Stomach (tissue), 9 donors: ENCODE results near the gene CCDC134. TPM values are rescaled to one million over a fixed set of nuclear protein-coding genes. Genes with fewer than 3 reads are reported as not detected.

Source experiments
- DNase-seq, 2 donors: peaks; one replicate each; pipeline versions ENCODE4 v3.0.0 to v3.0.0-alpha.2; 2013 to 2019
- H3K27ac ChIP-seq, 5 donors: fragments of 200-600 bp in 4 of 5; sonication (generic) in 4 of 5; one replicate each; pipeline ENCODE4 v1.5.1; 2013 to 2019; ENCODE audit warnings: mild to moderate bottlenecking in 1 of 5, moderate library complexity in 1 of 5
- H3K27me3 ChIP-seq, 3 donors: fragments of 200-600 bp; sonication (generic); one replicate each; pipeline ENCODE4 v1.5.1; 2017 to 2019; ENCODE audit warnings: mixed run types in 1 of 3
- H3K36me3 ChIP-seq, 4 donors: fragments of 200-600 bp; sonication (generic); 1 replicate in 3 of 4; 2 replicates in 1 of 4; pipeline ENCODE4 v1.5.1; 2016 to 2019
- H3K4me1 ChIP-seq, 4 donors: fragments of 200-600 bp; sonication (generic); one replicate each; pipeline ENCODE4 v1.5.1; 2016 to 2019
- H3K4me3 ChIP-seq, 4 donors: fragments of 200-600 bp; sonication (generic) in 3 of 4; one replicate each; pipeline ENCODE4 v1.5.1; 2016 to 2019; ENCODE audit warnings: mild to moderate bottlenecking in 1 of 4
- H3K9me3 ChIP-seq, 4 donors: fragments of 200-600 bp; sonication (generic); one replicate each; pipeline ENCODE4 v1.5.1; 2016 to 2019
- EP300 ChIP-seq: sonication (generic); formaldehyde crosslinking; IDR thresholded peaks from one replicate; pipeline ENCODE4 v1.6.1; 2017; ENCODE audit warnings: antibody characterized with exemption
- POLR2A ChIP-seq, 4 donors: fragments of 450-650 bp; IDR thresholded peaks; one replicate each; pipeline ENCODE4 v1.6.1; 2016; ENCODE audit warnings: antibody characterized with exemption in 4 of 4, control low read depth in 2 of 4, mild to moderate bottlenecking in 1 of 4, moderate library complexity in 1 of 4
- POLR2AphosphoS5 ChIP-seq, 3 donors: sonication (generic); formaldehyde crosslinking; IDR thresholded peaks; one replicate each; pipeline ENCODE4 v1.6.1; 2016; ENCODE audit warnings: antibody characterized with exemption in 3 of 3
- WGBS, 5 donors: extraction: QIAGEN DNeasy Blood & Tissue Kit in 3 of 5; methylation state at CpG; one replicate each; pipeline versions ENCODE4 v1.1.5 to v1.1.7; 2013 to 2018; 5-methylcytosine and 5-hydroxymethylcytosine counted together
- intact Hi-C: fragments of 100-400 bp; cut with DNase I; formaldehyde crosslinking; loops from one replicate; pipeline ENCODE4 v1.15.1; 2023; ENCODE audit warnings: low total_unique reads
- polyA plus RNA-seq, 3 donors: library from polyadenylated mRNA; stranded (reverse); fragments of 200-250 nt; gene quantifications; one replicate each; pipeline ENCODE4 v1.2.3, GENCODE V29; 2013
- total RNA-seq, 5 donors: library from RNA; depleted of rRNA; stranded (reverse); fragments of >200 nt; gene quantifications; one replicate each; pipeline versions ENCODE4 v1.1.0 to v1.2.3, GENCODE V29; 2014 to 2016
- TF ChIP-seq, protein P1 (sequence below), 7 experiments: fragments of 450-650 bp in 4 of 7; fragments of 200-600 bp in 3 of 7; sonication (generic) in 3 of 7; IDR thresholded peaks; one replicate each; pipeline ENCODE4 v1.5.1; 2016 to 2019; ENCODE audit warnings: antibody characterized with exemption in 7 of 7, control low read depth in 2 of 7, mild to moderate bottlenecking in 1 of 7
- donor health status: healthy with polysubstance abuse.
- donor health status: Bipolar disorder and iron deficiency.
- donor health status: healthy.

Gene CCDC134
- total and polyA plus RNA-seq, 8 donors: 1.6 to 16.5 (median 7.4) TPM; not detected in 2

DNA sequence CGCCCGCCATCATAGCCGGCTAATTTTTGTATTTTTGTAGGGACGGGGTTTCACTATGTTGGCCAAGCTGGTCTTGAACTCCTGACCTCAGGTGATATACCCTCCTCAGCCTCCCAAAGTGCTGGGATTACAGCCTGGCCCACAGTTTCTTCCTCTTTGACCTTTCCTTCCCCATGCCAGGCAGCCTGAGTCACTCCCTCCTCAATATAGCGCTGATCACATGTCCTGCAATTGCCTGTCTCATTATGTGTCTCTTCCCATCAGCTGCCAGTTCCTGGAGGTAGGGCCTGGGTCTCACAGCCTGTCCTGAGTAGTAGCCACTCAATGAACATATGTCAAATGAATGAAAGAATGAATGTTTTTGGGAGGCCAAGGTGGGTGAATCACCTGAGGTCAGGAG lies 43.0 kb upstream of the CCDC134 start:
- intact Hi-C loops: loop anchor here (10.0 kb wide), 1 partner anchor 177 kb away; no protein-coding TSS in a partner anchor
- no peaks in the 10 kb centered on the region for H3K27me3 ChIP-seq

DNA sequence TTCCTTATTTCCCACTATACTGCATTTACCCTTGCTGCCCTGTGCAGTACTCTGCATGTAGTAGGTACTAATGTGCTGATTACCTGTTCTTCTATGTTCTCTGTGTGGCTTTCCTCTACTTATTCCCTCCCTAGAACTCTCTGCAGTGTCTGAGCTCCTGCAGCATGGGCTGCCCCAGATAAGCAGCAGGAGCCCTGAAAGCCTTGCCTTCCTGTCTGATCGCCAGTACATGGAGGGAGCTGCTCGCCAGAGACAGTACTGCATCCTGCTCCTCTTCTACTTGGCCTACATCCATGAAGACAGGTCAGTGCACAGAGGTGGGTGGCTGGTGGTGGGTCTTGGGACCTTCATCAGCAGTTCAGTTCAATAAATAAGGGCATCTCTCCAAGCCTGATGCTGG lies 42.2 kb upstream of the CCDC134 start:
- intact Hi-C loops: loop anchor here (10.0 kb wide), 1 partner anchor 177 kb away; no protein-coding TSS in a partner anchor
- no peak for DNase-seq
- no peak for TF ChIP-seq POLR2AphosphoS5 (IDR thresholded peaks at IDR 0.05)
- no peak for TF ChIP-seq EP300
- TF ChIP-seq POLR2A (IDR thresholded peaks at IDR 0.05): no peak
- TF ChIP-seq, protein P1, sequence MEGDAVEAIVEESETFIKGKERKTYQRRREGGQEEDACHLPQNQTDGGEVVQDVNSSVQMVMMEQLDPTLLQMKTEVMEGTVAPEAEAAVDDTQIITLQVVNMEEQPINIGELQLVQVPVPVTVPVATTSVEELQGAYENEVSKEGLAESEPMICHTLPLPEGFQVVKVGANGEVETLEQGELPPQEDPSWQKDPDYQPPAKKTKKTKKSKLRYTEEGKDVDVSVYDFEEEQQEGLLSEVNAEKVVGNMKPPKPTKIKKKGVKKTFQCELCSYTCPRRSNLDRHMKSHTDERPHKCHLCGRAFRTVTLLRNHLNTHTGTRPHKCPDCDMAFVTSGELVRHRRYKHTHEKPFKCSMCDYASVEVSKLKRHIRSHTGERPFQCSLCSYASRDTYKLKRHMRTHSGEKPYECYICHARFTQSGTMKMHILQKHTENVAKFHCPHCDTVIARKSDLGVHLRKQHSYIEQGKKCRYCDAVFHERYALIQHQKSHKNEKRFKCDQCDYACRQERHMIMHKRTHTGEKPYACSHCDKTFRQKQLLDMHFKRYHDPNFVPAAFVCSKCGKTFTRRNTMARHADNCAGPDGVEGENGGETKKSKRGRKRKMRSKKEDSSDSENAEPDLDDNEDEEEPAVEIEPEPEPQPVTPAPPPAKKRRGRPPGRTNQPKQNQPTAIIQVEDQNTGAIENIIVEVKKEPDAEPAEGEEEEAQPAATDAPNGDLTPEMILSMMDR (IDR thresholded peaks at IDR 0.05): no peak
- H3K4me3 ChIP-seq: no peak overlapping the region
- H3K27me3 ChIP-seq: no peaks in the 10 kb centered on the region
- no peaks in the 10 kb centered on the region for H3K9me3 ChIP-seq
- 71 to 90% (median 85%) methylated on average over 2 of the region's 2 CpGs for WGBS, 5 donors
- H3K36me3 ChIP-seq: no peaks in the 10 kb centered on the region
- no peak overlapping the region for H3K27ac ChIP-seq
- H3K4me1 ChIP-seq: no peaks in the 10 kb centered on the region

More for the DNA sequence above, 43.0 kb upstream of the CCDC134 start:
- Histone ChIP-seq H3K4me3 (no peak overlapping the region), H3K9me3 (no peaks in the 10 kb centered on the region), H3K4me1 (no peaks in the 10 kb centered on the region), H3K36me3 (no peaks in the 10 kb centered on the region), H3K27ac (no peak overlapping the region)
- no peak for DNase-seq
- WGBS, 5 donors: 92 to 99% (median 97%) methylated on average over 5 of the region's 5 CpGs
- TF ChIP-seq POLR2A (IDR thresholded peaks at IDR 0.05) (no peak), POLR2AphosphoS5 (IDR thresholded peaks at IDR 0.05) (no peak), EP300 (no peak)
- TF ChIP-seq, protein P1 (IDR thresholded peaks at IDR 0.05): no peak

- DNase-seq: peak in 1 of 2 donors; percentile 38
- no peak for TF ChIP-seq POLR2A (IDR thresholded peaks at IDR 0.05)
- TF ChIP-seq, protein P1 (IDR thresholded peaks at IDR 0.05): no peak
- TF ChIP-seq POLR2AphosphoS5 (IDR thresholded peaks at IDR 0.05): no peak
- TF ChIP-seq EP300: no peak
- no peaks in the 10 kb centered on the region for H3K27me3 ChIP-seq
- 48 to 61% (median 50%) methylated on average over 13 to 14 of the region's 14 CpGs for WGBS, 5 donors
- H3K27ac ChIP-seq: no peak overlapping the region
- no peaks in the 10 kb centered on the region for H3K9me3 ChIP-seq
- no peaks in the 10 kb centered on the region for H3K36me3 ChIP-seq
- H3K4me1 ChIP-seq: no peaks in the 10 kb centered on the region
- intact Hi-C loops: no loop called here
- no peak overlapping the region for H3K4me3 ChIP-seq
Observed at GRCh38 chr22:41762980-41763779, 37.3 kb upstream of the CCDC134 start.

DNA sequence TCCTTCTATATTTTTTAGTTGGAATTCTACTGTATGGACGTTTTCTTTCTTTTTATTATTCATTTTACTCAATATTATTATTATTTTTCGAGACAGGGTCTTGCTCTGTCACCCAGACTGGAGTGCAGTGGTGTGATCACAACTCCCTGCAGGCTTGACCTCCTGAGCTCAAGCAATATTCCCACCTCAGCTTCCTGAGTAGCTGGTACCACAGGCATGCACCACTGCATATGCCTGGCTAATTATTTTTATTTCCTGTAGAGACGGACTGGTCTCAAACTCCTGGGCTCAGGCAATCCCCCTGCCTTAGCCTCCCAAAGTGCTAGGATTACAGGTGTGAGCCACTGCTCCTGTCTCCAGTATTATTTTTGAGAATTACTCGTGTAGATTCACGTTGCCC lies 34.0 kb upstream of the CCDC134 start:
- no peak for TF ChIP-seq POLR2A (IDR thresholded peaks at IDR 0.05)
- TF ChIP-seq, protein P1 (IDR thresholded peaks at IDR 0.05): no peak
- no peak for TF ChIP-seq EP300
- intact Hi-C loops: no loop called here
- H3K27me3 ChIP-seq: no peaks in the 10 kb centered on the region
- H3K9me3 ChIP-seq: no peaks in the 10 kb centered on the region
- H3K4me1 ChIP-seq: no peaks in the 10 kb centered on the region
- no peaks in the 10 kb centered on the region for H3K36me3 ChIP-seq
- no peak for DNase-seq
- 48 to 63% (median 53%) methylated on average over 5 of the region's 5 CpGs for WGBS, 5 donors
- no peak overlapping the region for H3K4me3 ChIP-seq
- H3K27ac ChIP-seq: no peak overlapping the region
